Upper lobe of left lung (tissue), 4 donors: Measurements from ENCODE around the gene HOXB2.

ENCODE experiments used
- POLR2A ChIP-seq, 4 donors: fragments of 450-650 bp; IDR thresholded peaks; one replicate each; pipeline ENCODE4 v1.5.1; 2016 to 2017; ENCODE audit warnings: antibody characterized with exemption in 4 of 4, mild to moderate bottlenecking in 2 of 4
- POLR2AphosphoS5 ChIP-seq, 2 donors: sonication (generic); formaldehyde crosslinking; IDR thresholded peaks; one replicate each; pipeline ENCODE4 v1.5.1; 2017; ENCODE audit warnings: antibody characterized with exemption in 2 of 2
- TF ChIP-seq, protein P1 (sequence below), 6 experiments: fragments of 450-650 bp in 4 of 6; fragments of 200-600 bp in 2 of 6; sonication (generic) in 2 of 6; IDR thresholded peaks; one replicate each; pipeline ENCODE4 v1.5.1; 2016 to 2019; ENCODE audit warnings: antibody characterized with exemption in 6 of 6

DNA sequence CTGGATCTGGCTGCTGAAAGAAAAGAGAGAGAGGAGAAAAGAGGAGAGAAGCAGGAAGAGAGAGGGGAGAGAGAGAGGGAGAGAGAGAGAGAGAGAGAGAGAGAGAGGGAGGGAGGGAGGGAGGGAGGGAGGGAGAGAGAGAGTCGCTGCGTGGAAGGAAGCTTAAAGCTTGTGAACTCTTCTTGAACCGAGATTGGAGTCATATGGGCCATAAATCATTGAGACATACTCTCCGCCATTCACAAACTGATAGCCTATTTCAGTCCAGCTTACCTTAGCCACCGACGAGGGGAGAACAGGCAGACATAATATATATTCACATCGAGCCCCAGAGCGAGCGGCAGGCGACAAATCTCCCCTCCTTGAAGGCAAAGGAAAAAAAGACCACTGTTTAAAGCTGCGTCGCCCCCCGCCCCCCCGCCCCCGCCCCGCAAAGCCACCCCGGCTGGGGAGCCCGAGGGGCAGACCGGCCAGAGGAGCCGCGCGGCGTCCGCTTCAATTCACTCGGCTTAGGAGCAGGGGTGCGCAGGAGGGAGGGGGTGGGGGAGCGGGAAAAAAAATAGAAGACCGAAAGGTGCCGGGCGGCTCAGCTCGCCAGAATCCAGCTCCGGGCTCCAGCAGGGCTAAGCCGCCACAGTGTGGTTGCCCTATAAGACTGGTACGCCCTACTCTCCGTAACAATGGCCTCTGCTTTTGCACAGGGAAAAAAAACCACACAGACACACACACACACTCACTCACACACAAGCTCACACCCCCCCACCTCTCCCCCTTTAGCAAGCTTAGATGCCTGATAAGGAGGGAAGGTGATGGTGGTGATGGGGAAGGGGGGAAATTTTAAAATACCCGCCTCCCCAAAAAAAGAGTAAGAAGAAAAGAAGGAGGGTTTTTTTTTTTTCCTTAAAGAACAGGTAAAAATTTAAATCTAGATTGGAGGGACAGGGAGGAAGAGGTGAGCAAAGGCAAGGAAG is 10.6 kb upstream of the HOXB2 start:
- TF ChIP-seq, protein P1, sequence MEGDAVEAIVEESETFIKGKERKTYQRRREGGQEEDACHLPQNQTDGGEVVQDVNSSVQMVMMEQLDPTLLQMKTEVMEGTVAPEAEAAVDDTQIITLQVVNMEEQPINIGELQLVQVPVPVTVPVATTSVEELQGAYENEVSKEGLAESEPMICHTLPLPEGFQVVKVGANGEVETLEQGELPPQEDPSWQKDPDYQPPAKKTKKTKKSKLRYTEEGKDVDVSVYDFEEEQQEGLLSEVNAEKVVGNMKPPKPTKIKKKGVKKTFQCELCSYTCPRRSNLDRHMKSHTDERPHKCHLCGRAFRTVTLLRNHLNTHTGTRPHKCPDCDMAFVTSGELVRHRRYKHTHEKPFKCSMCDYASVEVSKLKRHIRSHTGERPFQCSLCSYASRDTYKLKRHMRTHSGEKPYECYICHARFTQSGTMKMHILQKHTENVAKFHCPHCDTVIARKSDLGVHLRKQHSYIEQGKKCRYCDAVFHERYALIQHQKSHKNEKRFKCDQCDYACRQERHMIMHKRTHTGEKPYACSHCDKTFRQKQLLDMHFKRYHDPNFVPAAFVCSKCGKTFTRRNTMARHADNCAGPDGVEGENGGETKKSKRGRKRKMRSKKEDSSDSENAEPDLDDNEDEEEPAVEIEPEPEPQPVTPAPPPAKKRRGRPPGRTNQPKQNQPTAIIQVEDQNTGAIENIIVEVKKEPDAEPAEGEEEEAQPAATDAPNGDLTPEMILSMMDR (IDR thresholded peaks at IDR 0.05), result peak in 2 of 6 experiments; percentile 9 to 50
- no peak for TF ChIP-seq POLR2AphosphoS5 (IDR thresholded peaks at IDR 0.05)
- TF ChIP-seq POLR2A (IDR thresholded peaks at IDR 0.05), result no peak
